Neural crest cell (in vitro differentiated cells): ENCODE data around the gene OR5H15. TPM values are rescaled to one million over a fixed set of nuclear protein-coding genes. Genes with fewer than 3 reads are reported as not detected.

Source experiments
- DNase-seq: peaks from one replicate; pipeline ENCODE4 v3.0.0; 2021; ENCODE audit warnings: low read depth, mixed read lengths, low spot score
- H3K27ac Mint-ChIP-seq: one replicate; pipeline ENCODE4 v1.8.0; 2021; ENCODE audit warnings: mild to moderate bottlenecking, mixed read lengths; ENCODE audit not compliant: unreplicated experiment
- H3K27me3 Mint-ChIP-seq: 2 replicates; pipeline ENCODE4 v1.8.0; 2021; ENCODE audit warnings: low read depth, mild to moderate bottlenecking, mixed read lengths
- H3K36me3 Mint-ChIP-seq: 2 replicates; pipeline ENCODE4 v1.8.0; 2021; ENCODE audit warnings: low read depth, mild to moderate bottlenecking, mixed read lengths
- H3K4me1 Mint-ChIP-seq: 2 replicates; pipeline ENCODE4 v1.8.0; 2021; ENCODE audit warnings: mixed read lengths
- H3K4me3 Mint-ChIP-seq: one replicate; pipeline ENCODE4 v1.8.0; 2021; ENCODE audit warnings: mild to moderate bottlenecking, mixed read lengths
- H3K9me3 Mint-ChIP-seq: 2 replicates; pipeline ENCODE4 v1.8.0; 2021; ENCODE audit warnings: mixed read lengths
- CTCF ChIP-seq: fragments of 200-600 bp; sonication (generic); conservative IDR thresholded peaks from 2 replicates; pipeline ENCODE4 v1.5.0; 2021; ENCODE audit warnings: antibody characterized with exemption, mild to moderate bottlenecking
- total RNA-seq: library from RNA; stranded (reverse); gene quantifications from 2 replicates; pipeline ENCODE4 v1.2.1, GENCODE V29; 2021

The OR5H15 gene
- total RNA-seq, 1 donor from 2014 or later = not detected

DNA sequence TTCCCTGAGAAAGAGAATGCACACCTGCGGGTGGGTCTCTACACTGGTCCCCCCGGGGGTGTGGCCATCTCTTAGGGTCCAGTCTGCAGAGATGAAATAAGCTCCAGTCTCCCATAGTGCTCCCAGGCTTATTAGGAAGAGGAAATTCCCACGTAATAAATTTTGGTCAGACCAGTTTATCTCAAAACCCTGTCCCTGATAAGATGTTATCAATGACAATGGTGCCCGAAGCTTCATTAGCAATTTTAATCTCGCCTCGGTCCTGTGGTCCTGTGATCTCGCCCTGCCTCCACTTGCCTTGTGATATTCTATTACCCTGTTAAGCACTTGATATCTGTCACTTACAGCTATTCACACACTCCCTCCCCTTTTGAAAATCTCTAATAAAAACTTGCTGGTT is 46.8 kb downstream of the OR5H15 start:
- Mint-ChIP-seq H3K4me1 (no peaks in the 10 kb centered on the region), H3K27ac (no peak overlapping the region), H3K36me3 (no peaks in the 10 kb centered on the region), H3K4me3 (no peak overlapping the region), H3K27me3 (peaks cover 21% of the 10 kb centered on the region), H3K9me3 (peaks cover 4% of the 10 kb centered on the region)
- TF ChIP-seq CTCF = no peak
- no peak for DNase-seq

DNA sequence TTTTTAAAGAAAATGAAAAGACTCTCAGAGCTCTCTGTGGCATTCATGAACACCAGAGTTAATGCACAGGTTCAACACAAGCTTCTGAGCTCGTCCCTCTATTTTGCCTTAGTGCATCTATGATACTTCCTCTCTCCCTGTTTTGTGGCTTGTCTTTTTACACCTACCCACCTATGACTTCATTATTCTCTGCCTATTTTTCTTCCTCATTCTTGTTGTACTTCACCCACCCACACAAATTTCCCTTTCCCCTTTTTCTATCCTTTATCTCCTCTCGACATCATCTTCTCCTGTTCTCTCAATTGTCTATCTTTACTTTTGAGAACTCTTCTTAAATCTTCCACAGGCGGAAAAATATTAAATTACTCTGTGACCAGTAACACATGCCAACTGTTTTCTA is 48.6 kb downstream of the OR5H15 start:
- no peaks in the 10 kb centered on the region for H3K4me1 Mint-ChIP-seq
- H3K9me3 Mint-ChIP-seq = no peaks in the 10 kb centered on the region
- no peaks in the 10 kb centered on the region for H3K36me3 Mint-ChIP-seq
- DNase-seq = no peak
- peaks cover 18% of the 10 kb centered on the region for H3K27me3 Mint-ChIP-seq
- no peak overlapping the region for H3K27ac Mint-ChIP-seq
- TF ChIP-seq CTCF = no peak
- H3K4me3 Mint-ChIP-seq = no peak overlapping the region

Other genes with a start within 250 kb of the OR5H15 start
- gene RIOX2, start 194.3 kb upstream of the OR5H15 start, total RNA-seq = 21.0 and 22.6 TPM in 2 replicates
- gene GABRR3, start 131.4 kb upstream of the OR5H15 start, total RNA-seq = not detected in 2 replicates
- gene OR5AC2, start 79.5 kb upstream of the OR5H15 start, total RNA-seq = not detected in 2 replicates
- gene OR5H1, start 36.0 kb upstream of the OR5H15 start, total RNA-seq = not detected in 2 replicates
- not detected in 2 replicates for gene OR5H14, start 19.2 kb upstream of the OR5H15 start, total RNA-seq
- not detected in 2 replicates for gene OR5H6, start 97.5 kb downstream of the OR5H15 start, total RNA-seq
- gene OR5H2, start 115.8 kb downstream of the OR5H15 start, total RNA-seq = not detected in 2 replicates
- gene OR5K4, start 187.2 kb downstream of the OR5H15 start, total RNA-seq = not detected in 2 replicates
- not detected in 2 replicates for gene OR5K3, start 224.0 kb downstream of the OR5H15 start, total RNA-seq